Aorta (tissue), 5 donors: ENCODE results near the gene SLC19A2. TPM values are rescaled to one million over a fixed set of nuclear protein-coding genes. Genes with fewer than 3 reads are reported as not detected.
A peak's percentile ranks its signal among the peaks of the same experiment; 100 is the strongest.
"Not testable (repeated sequence)": the region's sequence is repeated elsewhere in the genome, so short reads cannot be mapped to it uniquely, and the experiment has no call there.

ENCODE experiments used
- ATAC-seq: fragments of 200-7000 bp; cut with Tn5 transposase; one replicate; pipeline ENCODE4 v1.9.1; 2022; ENCODE audit warnings: moderate library complexity; ENCODE audit not compliant: low FRiP score
- DNase-seq, 2 donors: peaks; one replicate each; pipeline ENCODE4 v3.0.0-alpha.2; 2020
- H3K27ac ChIP-seq, 2 donors: one replicate each; pipeline ENCODE4 v1.5.1; 2013; ENCODE audit warnings: low read length in 2 of 2, mild to moderate bottlenecking in 2 of 2, moderate library complexity in 2 of 2, control low read depth in 1 of 2, inconsistent platforms in 1 of 2, low read depth in 1 of 2
- H3K27me3 ChIP-seq, 2 donors: one replicate each; pipeline ENCODE4 v1.6.1; 2013; ENCODE audit warnings: control low read depth in 1 of 2, low read length in 1 of 2, mild to moderate bottlenecking in 1 of 2, moderate library complexity in 1 of 2; ENCODE audit not compliant: insufficient read depth in 2 of 2, control insufficient read depth in 1 of 2
- H3K36me3 ChIP-seq, 2 donors: one replicate each; pipeline ENCODE4 v1.6.1; 2013; ENCODE audit warnings: control low read depth in 1 of 2, low read length in 1 of 2, mild to moderate bottlenecking in 1 of 2; ENCODE audit not compliant: insufficient read depth in 2 of 2, control insufficient read depth in 1 of 2
- H3K4me1 ChIP-seq, 2 donors: one replicate each; pipeline ENCODE4 v1.6.1; 2013; ENCODE audit warnings: low read length in 2 of 2, control low read depth in 1 of 2, mild to moderate bottlenecking in 1 of 2, moderate library complexity in 1 of 2; ENCODE audit not compliant: insufficient read depth in 2 of 2, control insufficient read depth in 1 of 2
- H3K4me3 ChIP-seq, 2 donors: one replicate each; pipeline ENCODE4 v1.5.1; 2013; ENCODE audit warnings: low read length in 2 of 2, control low read depth in 1 of 2, mild to moderate bottlenecking in 1 of 2
- H3K9me3 ChIP-seq: one replicate; pipeline ENCODE4 v1.6.1; 2013; ENCODE audit warnings: mild to moderate bottlenecking, low read length; ENCODE audit not compliant: control insufficient read depth
- WGBS, 2 donors: extraction: QIAGEN DNeasy Blood & Tissue Kit; methylation state at CpG; one replicate each; pipeline ENCODE4 v1.1.7; 2013; 5-methylcytosine and 5-hydroxymethylcytosine counted together
- intact Hi-C, 2 donors: fragments of 100-400 bp; cut with DNase I; formaldehyde crosslinking; loops; one replicate each; pipeline versions ENCODE4 v1.14.2 to v1.15.0; 2022
- long read RNA-seq, 2 donors: library from polyadenylated mRNA; unstranded; transcript quantifications; one replicate each; pipeline ENCODE4 v2.0.0, GENCODE V29; 2020 to 2021
- polyA plus RNA-seq, 2 donors: library from polyadenylated mRNA; stranded (reverse); fragments of 200-250 nt; gene quantifications; one replicate each; pipeline ENCODE4 v1.2.3, GENCODE V29; 2013
- total RNA-seq, 2 donors: library from RNA; stranded (reverse); fragmentation: NEBNext Ultra II Directional; extraction: Animal tissue kit (Norgen Biotek cat#: 25700); gene quantifications; one replicate each; pipeline ENCODE4 v1.2.1, GENCODE V29; 2021
- donor health status: healthy with polysubstance abuse.
- donor health status: Bipolar disorder and iron deficiency.
- donor health status: DM: no; HTN: no; CAD: no.
- donor health status: DM: no; HTN: no; CAD: no.
- donor health status: DM: yes; HTN: yes; CAD: no.

The SLC19A2 gene
- total RNA-seq, result 10 to 100 TPM in 1 of 2 donors, 1 to 10 TPM in 1; 8.7 to 26.9 TPM
- 1 to 10 TPM; 3.5 to 8.1 TPM for polyA plus RNA-seq
- long read RNA-seq, donor 1, partial matches to known transcripts, result 0 of 12 reads
- long read RNA-seq, donor 1, other reads (novel, unspliced or antisense), result 12 of 12 reads
- long read RNA-seq, donor 2, partial matches to known transcripts, result 4 of 7 reads
- long read RNA-seq, donor 2, other reads (novel, unspliced or antisense), result 2 of 7 reads

DNA sequence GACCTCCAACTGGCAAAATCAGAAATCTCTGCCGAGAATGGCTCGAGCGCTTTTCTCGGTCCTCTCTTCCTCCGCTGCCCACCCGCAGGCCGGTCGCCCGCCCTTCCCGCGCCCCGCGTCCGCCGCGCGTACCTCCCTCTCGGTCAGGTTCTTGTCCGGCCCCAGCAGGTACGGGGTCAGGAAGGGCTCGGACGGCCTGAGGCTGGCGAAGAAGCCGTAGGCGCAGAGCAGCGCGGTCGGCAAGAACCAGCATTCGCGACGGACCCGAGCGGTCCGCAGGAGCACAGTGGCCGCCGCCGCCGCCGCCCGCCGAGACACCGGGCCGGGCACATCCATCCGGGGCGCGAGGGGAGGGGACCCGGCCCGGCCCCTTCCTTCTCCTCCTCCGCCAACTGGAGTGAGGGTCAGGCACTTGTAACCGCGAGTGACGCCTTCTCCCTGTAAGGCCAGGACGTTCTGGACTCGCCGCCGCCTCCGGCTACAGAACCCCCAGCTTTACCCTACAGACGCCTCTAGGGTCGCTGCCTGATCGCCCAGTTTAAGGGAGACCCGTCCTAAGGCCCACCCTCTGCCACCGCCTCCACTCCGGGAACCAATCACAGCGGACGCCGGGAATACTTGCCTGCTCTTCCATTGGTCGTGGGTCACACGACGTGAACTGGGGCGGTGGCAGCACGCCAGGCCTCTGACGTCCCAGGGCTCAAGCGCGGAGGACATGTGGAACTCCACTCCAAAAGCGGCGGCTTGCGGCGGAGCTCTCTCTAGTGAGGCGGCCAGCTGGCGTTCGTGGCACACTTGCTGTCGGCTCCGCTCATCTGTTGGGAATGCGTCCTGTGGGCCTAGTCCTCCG, at the start of gene SLC19A2:
SLC19A2 (minus strand) TSS at position 514 of the 850 bp plus-strand sequence; CDS start at position 336, 178 bp downstream.
- intact Hi-C loops, result loop anchor here in 1 of 2 donors (5.0 kb wide), 1 partner anchor 118 kb away; the partner anchor contains the start of genes BLZF1 and NME7
- ATAC-seq, result peak; percentile 99
- peaks cover 3 to 4% of the 10 kb centered on the region in 2 donors for H3K4me1 ChIP-seq

DNA sequence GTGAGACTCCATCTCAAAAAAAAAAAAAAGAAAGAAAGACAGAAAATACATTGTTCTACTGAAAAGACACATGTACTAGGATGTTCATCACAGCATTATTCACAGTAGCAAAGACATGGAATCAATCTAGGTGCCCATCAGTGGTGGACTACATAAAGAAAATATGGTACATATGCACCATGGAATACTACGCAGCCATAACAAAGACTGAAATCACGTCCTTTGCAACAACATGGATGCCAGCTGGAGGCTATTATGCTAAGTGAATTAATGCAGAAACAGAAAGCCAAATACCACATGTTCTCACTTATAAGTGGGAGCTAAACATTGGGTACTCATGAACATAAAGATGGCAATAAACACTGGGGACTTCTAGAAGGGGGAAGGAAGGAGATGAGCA, 48.9 kb upstream of the SLC19A2 start:
- ATAC-seq (no peak), DNase-seq (no peak)
- 88 to 91% methylated on average over 2 of the region's 2 CpGs for WGBS, 2 donors
- H3K9me3 ChIP-seq, result no peaks in the 10 kb centered on the region
- no peak overlapping the region for H3K4me3 ChIP-seq
- intact Hi-C loops, result no loop called here
- H3K27ac ChIP-seq, result no peak overlapping the region
- no peaks in the 10 kb centered on the region for H3K4me1 ChIP-seq
- no peaks in the 10 kb centered on the region for H3K27me3 ChIP-seq
- no peaks in the 10 kb centered on the region for H3K36me3 ChIP-seq

More for the DNA sequence above, at the start of gene SLC19A2:
- Histone ChIP-seq H3K9me3 (no peaks in the 10 kb centered on the region), H3K4me3 (peak within 1 kb of the TSS; percentile 52 to 87), H3K36me3 (no peaks in the 10 kb centered on the region), H3K27ac (peak within 1 kb of the TSS; percentile 87 to 99), H3K27me3 (no peaks in the 10 kb centered on the region)
- DNase-seq, result peak; percentile 100
- WGBS, 2 donors, result 0 to 1% methylated on average over 64 to 85 of the region's 85 CpGs

DNA sequence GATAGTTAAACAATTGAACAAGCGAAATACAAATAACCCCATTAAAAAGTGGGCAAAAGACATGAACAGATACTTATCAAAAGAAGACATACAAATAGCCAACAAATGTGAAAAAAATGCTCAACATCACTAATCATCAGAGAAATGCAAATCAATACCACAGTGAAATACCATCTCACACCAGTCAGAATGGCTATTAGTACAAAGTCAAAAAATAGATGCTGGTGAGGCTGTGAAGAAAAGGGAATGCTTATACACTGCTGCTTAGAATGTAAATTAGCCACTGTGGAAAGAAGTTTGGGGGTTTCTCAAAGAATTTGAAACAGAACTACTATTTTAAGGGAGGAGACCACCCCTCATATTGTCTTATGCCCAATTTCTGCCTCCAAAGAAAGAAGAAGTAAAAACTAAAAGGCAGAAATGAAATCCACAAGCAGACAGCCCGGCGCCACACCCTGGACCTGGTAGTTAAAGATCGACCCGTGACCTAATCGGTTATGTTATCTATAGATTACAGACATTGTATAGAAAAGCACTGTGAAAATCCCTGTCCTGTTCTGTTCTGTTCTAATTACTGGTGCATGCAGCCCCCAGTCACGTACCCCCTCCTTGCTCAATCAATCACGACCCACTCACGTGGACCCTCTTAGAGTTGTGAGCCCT, 47.9 kb upstream of the SLC19A2 start:
- DNase-seq, H3K27ac ChIP-seq, ATAC-seq, H3K9me3 ChIP-seq, H3K4me1 ChIP-seq, H3K36me3 ChIP-seq, H3K4me3 ChIP-seq, intact Hi-C loops, H3K27me3 ChIP-seq: not testable (repeated sequence)
- WGBS, 2 donors, result 88 to 89% methylated on average over 9 of the region's 9 CpGs

- no peak overlapping the region for H3K27ac ChIP-seq
- 59 to 75% methylated on average over 3 of the region's 3 CpGs for WGBS, 2 donors
- H3K4me1 ChIP-seq, result no peaks in the 10 kb centered on the region
- ATAC-seq (no peak), DNase-seq (no peak)
- no peaks in the 10 kb centered on the region for H3K27me3 ChIP-seq
- H3K9me3 ChIP-seq, result no peaks in the 10 kb centered on the region
- H3K36me3 ChIP-seq, result no peaks in the 10 kb centered on the region
- intact Hi-C loops, result no loop called here
- no peak overlapping the region for H3K4me3 ChIP-seq
These were observed 44.7 kb upstream of the SLC19A2 start for GRCh38 chr1:169530448-169530847.

DNA sequence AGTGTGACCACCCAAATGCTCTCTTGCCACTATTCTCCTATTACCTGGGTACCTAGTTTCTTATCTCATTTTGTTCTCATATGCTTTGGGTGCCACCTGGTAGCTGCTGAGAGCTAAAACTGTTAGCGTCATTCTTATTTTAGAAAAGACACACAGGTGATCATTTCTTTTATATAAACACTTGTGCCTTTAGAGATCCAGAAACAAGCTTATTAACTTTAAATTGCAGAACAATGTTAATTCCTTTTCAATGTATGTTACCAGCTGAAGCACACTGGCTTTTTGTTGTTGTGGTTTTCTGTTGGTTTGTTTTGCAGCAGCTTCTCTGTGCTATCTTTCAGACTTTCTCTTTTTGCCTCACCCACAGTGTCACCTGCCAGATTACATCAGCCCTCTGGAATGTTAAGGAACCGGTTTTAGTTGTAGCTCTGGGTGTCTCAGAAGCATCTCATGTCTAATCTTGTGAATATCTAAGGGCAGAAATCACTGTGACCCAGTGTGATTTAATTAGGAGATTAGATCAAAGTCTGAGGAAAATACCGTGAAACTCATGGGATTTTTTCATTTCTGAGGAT, 43.4 kb upstream of the SLC19A2 start:
- intact Hi-C loops, result no loop called here
- Histone ChIP-seq H3K4me1 (no peaks in the 10 kb centered on the region), H3K4me3 (no peak overlapping the region), H3K27ac (no peak overlapping the region), H3K36me3 (no peaks in the 10 kb centered on the region), H3K27me3 (no peaks in the 10 kb centered on the region), H3K9me3 (no peaks in the 10 kb centered on the region)
- 30 to 33% methylated on average over 3 of the region's 3 CpGs for WGBS, 2 donors
- ATAC-seq (no peak), DNase-seq (no peak)

GRCh38 chr1:169528215-169529067, 42.7 kb upstream of the SLC19A2 start:
- H3K4me3 ChIP-seq, result no peak overlapping the region
- no peaks in the 10 kb centered on the region for H3K4me1 ChIP-seq
- intact Hi-C loops, result no loop called here
- no peak overlapping the region for H3K27ac ChIP-seq
- no peaks in the 10 kb centered on the region for H3K36me3 ChIP-seq
- ATAC-seq (no peak), DNase-seq (no peak)
- no peaks in the 10 kb centered on the region for H3K9me3 ChIP-seq
- no peaks in the 10 kb centered on the region for H3K27me3 ChIP-seq
- 55 to 65% methylated on average over 9 of the region's 9 CpGs for WGBS, 2 donors

GRCh38 chr1:169527451-169528214, 41.9 kb upstream of the SLC19A2 start:
- Histone ChIP-seq H3K4me1 (no peaks in the 10 kb centered on the region), H3K27me3 (no peaks in the 10 kb centered on the region), H3K36me3 (no peaks in the 10 kb centered on the region), H3K4me3 (no peak overlapping the region), H3K27ac (no peak overlapping the region), H3K9me3 (no peaks in the 10 kb centered on the region)
- ATAC-seq (peak; percentile 57), DNase-seq (no peak)
- 82 to 86% methylated on average over 5 of the region's 5 CpGs for WGBS, 2 donors
- intact Hi-C loops, result no loop called here
